Mammary epithelial cell (primary cell): ENCODE measurements around the gene STK39.

Experiments used
- CTCF ChIP-seq, 2 donors: IDR thresholded peaks in 1 of 2; conservative IDR thresholded peaks in 1 of 2; 2 replicates each; pipeline ENCODE4 v1.5.1; 2011 to 2012; ENCODE audit warnings: inconsistent platforms in 2 of 2, low read length in 2 of 2, mild to moderate bottlenecking in 2 of 2, control low read depth in 1 of 2, low read depth in 1 of 2; ENCODE audit not compliant: insufficient read depth in 1 of 2; ENCODE audit errors: extremely low read depth in 1 of 2
- EZH2 ChIP-seq: IDR thresholded peaks from 2 replicates; pipeline ENCODE4 v1.6.1; 2012; ENCODE audit warnings: low read length, inconsistent platforms, borderline replicate concordance

- TF ChIP-seq CTCF (conservative IDR thresholded peaks at IDR 0.05 in 1 of 2, IDR thresholded peaks at IDR 0.05 in 1 of 2; ENCODE audit: extremely low read depth in 1 of 2, insufficient read depth in 1 of 2, low read depth in 1 of 2, low read length in 2 of 2) (peak in 1 of 2 donors; percentile 17), EZH2 (no peak)
Measured at GRCh38 chr2:167964650-167965413, 282.6 kb downstream of the STK39 start.
